Measurements from ENCODE around the gene BRCA1.

DNA sequence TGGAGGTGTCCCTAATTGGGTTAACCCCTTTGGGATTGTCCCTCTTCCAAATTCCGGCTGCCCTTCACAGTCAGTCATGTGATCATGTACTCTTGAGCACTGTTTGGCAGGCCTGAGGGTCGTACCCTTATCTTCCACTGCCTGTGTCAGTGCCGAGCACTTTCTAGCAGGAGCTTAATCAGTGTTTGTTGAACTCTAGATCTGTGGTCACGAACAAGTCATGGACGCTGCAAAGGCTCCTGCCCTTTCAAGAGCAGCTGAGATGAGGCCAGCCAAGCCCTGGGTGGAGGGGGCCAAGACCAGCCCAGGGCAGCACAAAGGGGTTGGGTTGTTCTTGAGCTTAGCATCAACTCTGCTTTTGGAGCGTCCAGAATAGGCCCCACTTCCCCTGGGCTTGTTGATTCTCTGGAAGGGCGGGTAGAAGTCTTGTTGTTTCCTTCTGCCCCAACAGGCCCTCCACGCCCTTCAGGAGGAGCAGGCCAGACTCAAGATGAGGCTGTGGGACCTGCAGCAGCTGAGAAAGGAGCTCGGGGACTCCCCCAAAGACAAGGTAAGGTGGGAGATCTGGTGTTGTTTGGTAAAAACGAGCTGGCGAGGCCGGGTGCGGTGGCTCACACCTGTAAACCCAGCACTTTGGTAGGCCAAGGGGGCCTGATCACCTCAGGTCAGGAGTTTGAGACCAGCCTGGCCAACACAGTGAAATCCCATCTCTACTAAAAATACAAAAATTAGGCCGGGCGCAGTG lies 113.3 kb downstream of the BRCA1 start:
- TF ChIP-seq, protein P1, sequence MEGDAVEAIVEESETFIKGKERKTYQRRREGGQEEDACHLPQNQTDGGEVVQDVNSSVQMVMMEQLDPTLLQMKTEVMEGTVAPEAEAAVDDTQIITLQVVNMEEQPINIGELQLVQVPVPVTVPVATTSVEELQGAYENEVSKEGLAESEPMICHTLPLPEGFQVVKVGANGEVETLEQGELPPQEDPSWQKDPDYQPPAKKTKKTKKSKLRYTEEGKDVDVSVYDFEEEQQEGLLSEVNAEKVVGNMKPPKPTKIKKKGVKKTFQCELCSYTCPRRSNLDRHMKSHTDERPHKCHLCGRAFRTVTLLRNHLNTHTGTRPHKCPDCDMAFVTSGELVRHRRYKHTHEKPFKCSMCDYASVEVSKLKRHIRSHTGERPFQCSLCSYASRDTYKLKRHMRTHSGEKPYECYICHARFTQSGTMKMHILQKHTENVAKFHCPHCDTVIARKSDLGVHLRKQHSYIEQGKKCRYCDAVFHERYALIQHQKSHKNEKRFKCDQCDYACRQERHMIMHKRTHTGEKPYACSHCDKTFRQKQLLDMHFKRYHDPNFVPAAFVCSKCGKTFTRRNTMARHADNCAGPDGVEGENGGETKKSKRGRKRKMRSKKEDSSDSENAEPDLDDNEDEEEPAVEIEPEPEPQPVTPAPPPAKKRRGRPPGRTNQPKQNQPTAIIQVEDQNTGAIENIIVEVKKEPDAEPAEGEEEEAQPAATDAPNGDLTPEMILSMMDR (IDR thresholded peaks at IDR 0.05) = no peak
- no peak for TF ChIP-seq POLR2A (IDR thresholded peaks at IDR 0.05)
